Pancreas (tissue), 10 donors: ENCODE data around the gene LAMA2. TPM values are rescaled to one million over a fixed set of nuclear protein-coding genes. Genes with fewer than 3 reads are reported as not detected.

Source experiments
- ATAC-seq, 4 donors: fragments of 200-7000 bp; cut with Tn5 transposase; one replicate each; pipeline versions ENCODE4 v1.8.0 to v1.9.1; 2020; ENCODE audit warnings: mild to moderate bottlenecking in 4 of 4, moderate library complexity in 4 of 4
- DNase-seq, 6 donors: peaks; one replicate each; pipeline ENCODE4 v3.0.0-alpha.2; 2020
- FAIRE-seq: peaks from 2 replicates; lab custom pipeline; 2012; peaks lifted over from hg19 to GRCh38; lab: Jason Lieb, UNC
- H3K27ac ChIP-seq, 4 donors: fragments of 200-600 bp; sonication (generic); 1 replicate in 3 of 4; 2 replicates in 1 of 4; pipeline versions ENCODE4 v1.5.0 to v1.8.0; 2020
- H3K27me3 ChIP-seq, 4 donors: fragments of 200-600 bp; one replicate each; pipeline ENCODE4 v1.8.0; 2021
- H3K36me3 ChIP-seq, 3 donors: fragments of 200-600 bp; sonication (generic) in 1 of 3; one replicate each; pipeline versions ENCODE4 v1.5.0 to v1.8.0; 2020 to 2021
- H3K4me1 ChIP-seq, 3 donors: fragments of 200-600 bp; one replicate each; pipeline ENCODE4 v1.8.0; 2021
- H3K4me3 ChIP-seq, 4 donors: fragments of 200-600 bp; sonication (generic) in 2 of 4; one replicate each; pipeline versions ENCODE4 v1.5.0 to v1.8.0; 2020 to 2021
- H3K9me3 ChIP-seq, 4 donors: fragments of 200-600 bp; one replicate each; pipeline ENCODE4 v1.8.0; 2021
- WGBS, 2 donors: extraction: QIAGEN DNeasy Blood & Tissue Kit; methylation state at CpG; one replicate each; pipeline ENCODE4 v1.1.7; 2013; 5-methylcytosine and 5-hydroxymethylcytosine counted together
- intact Hi-C, 3 donors: fragments of 100-400 bp; cut with DNase I; formaldehyde crosslinking; loops; one replicate each; pipeline versions ENCODE4 v1.11.1 to v1.14.2; 2022
- polyA plus RNA-seq, 2 donors: library from polyadenylated mRNA; stranded (reverse); fragments of 200-250 nt; gene quantifications; one replicate each; pipeline ENCODE4 v1.2.3, GENCODE V29; 2013
- total RNA-seq, 6 donors: library from RNA; stranded (reverse); fragmentation: NEBNext Ultra II Directional in 4 of 6; extraction: Animal tissue kit (Norgen Biotek cat#: 25700) in 4 of 6; gene quantifications; one replicate each; pipeline versions ENCODE4 v1.2.1 to v1.2.4, GENCODE V29; 2021 to 2023
- TF ChIP-seq, protein P1 (sequence below), 4 donors: fragments of 200-600 bp; sonication (generic) in 3 of 4; IDR thresholded peaks; one replicate each; pipeline versions ENCODE4 v1.5.0 to v1.8.0; 2021; ENCODE audit warnings: antibody characterized with exemption in 4 of 4
- donor health status: healthy with polysubstance abuse.
- donor health status: DM: no; HTN: no; CAD: no; lungs with moderate emphysema.
- donor health status: DM: no; HTN: no; CAD: no.
- donor health status: control.
- donor health status: control.
- donor health status: Bipolar disorder and iron deficiency.
- donor health status: DM: yes; HTN: yes; CAD: no.
- donor health status: DM: no; HTN: no; CAD: no.
- donor health status: DM: no; HTN: no; CAD: no.
- donor health status: DM: yes; HTN: yes; CAD: no.

The LAMA2 gene
- total and polyA plus RNA-seq, 8 donors: 1.2 to 26.2 (median 6.2) TPM

DNA sequence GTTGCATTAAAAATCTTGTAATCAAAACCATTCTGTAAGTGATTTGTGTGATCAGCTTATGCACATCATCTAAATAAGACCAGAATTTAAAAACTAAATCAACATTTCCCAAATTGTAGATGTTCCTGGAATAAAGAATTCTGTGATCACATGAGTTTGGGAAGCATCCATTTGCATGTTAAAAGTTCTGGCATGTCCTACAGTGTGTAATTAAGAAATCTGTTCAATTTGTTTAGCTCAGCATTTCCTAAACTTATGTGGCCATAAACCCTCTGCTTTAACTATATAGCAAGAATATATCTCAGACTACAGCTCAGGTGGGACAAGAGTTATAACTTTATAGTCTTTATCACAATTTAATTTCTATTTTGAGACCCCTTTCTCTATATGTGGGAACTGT lies 399.1 kb downstream of the LAMA2 start:
- intact Hi-C loops: no loop called here
- Histone ChIP-seq H3K4me3 (no peak overlapping the region), H3K36me3 (no peaks in the 10 kb centered on the region), H3K9me3 (no peaks in the 10 kb centered on the region), H3K4me1 (no peaks in the 10 kb centered on the region), H3K27me3 (no peaks in the 10 kb centered on the region), H3K27ac (no peak overlapping the region)
- TF ChIP-seq, protein P1, sequence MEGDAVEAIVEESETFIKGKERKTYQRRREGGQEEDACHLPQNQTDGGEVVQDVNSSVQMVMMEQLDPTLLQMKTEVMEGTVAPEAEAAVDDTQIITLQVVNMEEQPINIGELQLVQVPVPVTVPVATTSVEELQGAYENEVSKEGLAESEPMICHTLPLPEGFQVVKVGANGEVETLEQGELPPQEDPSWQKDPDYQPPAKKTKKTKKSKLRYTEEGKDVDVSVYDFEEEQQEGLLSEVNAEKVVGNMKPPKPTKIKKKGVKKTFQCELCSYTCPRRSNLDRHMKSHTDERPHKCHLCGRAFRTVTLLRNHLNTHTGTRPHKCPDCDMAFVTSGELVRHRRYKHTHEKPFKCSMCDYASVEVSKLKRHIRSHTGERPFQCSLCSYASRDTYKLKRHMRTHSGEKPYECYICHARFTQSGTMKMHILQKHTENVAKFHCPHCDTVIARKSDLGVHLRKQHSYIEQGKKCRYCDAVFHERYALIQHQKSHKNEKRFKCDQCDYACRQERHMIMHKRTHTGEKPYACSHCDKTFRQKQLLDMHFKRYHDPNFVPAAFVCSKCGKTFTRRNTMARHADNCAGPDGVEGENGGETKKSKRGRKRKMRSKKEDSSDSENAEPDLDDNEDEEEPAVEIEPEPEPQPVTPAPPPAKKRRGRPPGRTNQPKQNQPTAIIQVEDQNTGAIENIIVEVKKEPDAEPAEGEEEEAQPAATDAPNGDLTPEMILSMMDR (IDR thresholded peaks at IDR 0.05): no peak
- no peak for FAIRE-seq
- no peak for DNase-seq
- ATAC-seq: no peak

DNA sequence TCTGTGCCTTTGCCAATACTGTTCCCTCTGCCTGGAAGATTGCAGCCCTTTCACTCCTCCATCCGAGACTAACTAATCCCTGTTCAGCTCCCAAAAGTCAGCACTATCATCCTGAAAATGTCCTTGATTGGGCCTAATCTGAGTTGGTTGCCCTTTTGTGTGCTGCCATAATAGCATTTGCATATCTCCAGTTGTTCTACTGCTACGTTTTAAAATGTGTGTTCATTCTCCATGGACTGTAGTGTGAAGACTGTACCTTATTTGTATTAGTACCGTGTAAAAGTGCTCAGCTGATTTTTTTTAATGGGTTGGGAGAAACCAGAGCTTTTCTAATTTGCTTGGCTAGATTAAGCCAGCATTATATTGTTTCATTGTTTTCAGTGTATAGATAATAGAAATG lies 401.3 kb downstream of the LAMA2 start:
- no peak for DNase-seq
- Histone ChIP-seq H3K9me3 (no peaks in the 10 kb centered on the region), H3K36me3 (no peaks in the 10 kb centered on the region), H3K4me1 (no peaks in the 10 kb centered on the region), H3K27me3 (no peaks in the 10 kb centered on the region), H3K4me3 (no peak overlapping the region), H3K27ac (no peak overlapping the region)
- TF ChIP-seq, protein P1 (IDR thresholded peaks at IDR 0.05): no peak
- 54 to 56% methylated on average over 3 of the region's 3 CpGs for WGBS, 2 donors
- intact Hi-C loops: no loop called here
- FAIRE-seq: no peak
- no peak for ATAC-seq

DNA sequence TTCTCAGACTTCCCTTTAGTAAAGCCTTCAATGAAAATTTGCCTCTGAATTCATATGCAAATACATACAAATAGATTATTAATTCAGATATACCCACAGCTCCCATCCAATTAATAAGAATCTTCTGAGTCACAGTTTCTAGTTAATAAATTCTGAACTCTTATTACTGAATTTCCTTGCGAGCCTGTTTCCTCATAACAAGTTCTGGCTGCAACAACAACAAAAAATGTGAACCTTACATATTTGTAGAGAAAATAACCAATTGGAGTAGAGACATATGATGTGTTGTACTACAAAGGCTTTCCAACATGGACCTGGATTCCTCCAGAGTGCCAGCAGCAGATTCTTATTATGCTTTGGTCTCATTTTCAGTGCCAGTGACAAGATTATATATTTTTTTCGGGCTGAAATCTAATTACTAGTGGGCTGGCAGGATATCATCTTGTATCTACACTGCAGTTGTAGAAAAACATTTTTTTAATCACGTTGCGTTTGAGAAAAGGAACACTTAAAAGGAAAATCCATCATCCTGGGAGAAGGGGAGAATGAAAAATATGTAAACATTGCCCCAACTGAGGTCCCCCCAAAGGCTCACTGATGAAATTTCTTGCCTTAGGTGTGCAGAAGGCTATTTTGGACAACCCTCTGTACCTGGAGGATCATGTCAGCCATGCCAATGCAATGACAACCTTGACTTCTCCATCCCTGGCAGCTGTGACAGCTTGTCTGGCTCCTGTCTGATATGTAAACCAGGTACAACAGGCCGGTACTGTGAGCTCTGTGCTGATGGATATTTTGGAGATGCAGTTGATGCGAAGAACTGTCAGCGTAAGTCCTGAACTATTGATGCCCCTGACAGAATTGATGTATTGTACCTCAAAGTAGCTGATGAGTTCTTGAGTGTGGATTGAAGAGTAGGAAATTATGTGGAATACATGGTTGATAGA lies 404.6 kb downstream of the LAMA2 start:
- no peaks in the 10 kb centered on the region for H3K4me1 ChIP-seq
- intact Hi-C loops: no loop called here
- H3K9me3 ChIP-seq: no peaks in the 10 kb centered on the region
- peaks cover 0 to 3% (median 0%) of the 10 kb centered on the region in 4 donors for H3K27me3 ChIP-seq
- ATAC-seq: no peak
- no peak for DNase-seq
- H3K27ac ChIP-seq: no peak overlapping the region
- no peak for FAIRE-seq
- no peaks in the 10 kb centered on the region for H3K36me3 ChIP-seq
- TF ChIP-seq, protein P1 (IDR thresholded peaks at IDR 0.05): no peak
- H3K4me3 ChIP-seq: no peak overlapping the region
- 44 to 49% methylated on average over 7 of the region's 7 CpGs for WGBS, 2 donors

DNA sequence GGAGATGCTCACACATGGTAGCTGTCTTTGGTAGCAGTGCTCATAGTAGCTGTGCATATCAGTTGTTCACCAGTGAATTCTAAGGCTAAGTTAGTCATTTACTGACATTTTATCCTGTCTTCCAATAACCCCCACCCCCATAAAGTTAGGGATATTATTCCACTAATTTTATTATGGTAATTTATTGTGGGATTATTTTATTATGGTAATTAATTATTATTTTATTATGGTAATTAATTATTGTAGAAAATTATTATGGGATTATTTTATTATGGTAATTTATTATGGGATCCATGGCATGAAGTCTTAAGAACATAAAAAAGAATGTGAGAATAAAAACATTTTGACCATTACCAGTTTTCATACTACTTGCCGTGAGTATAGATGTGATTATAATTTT lies 406.5 kb downstream of the LAMA2 start:
- peaks cover 0 to 3% (median 0%) of the 10 kb centered on the region in 4 donors for H3K27me3 ChIP-seq

More for the DNA sequence above, 406.5 kb downstream of the LAMA2 start:
- 93 to 95% methylated on average over 1 of the region's 1 CpG for WGBS, 2 donors
- FAIRE-seq: no peak
- H3K4me3 ChIP-seq: no peak overlapping the region
- no peak for ATAC-seq
- no peak for DNase-seq
- no peak overlapping the region for H3K27ac ChIP-seq
- TF ChIP-seq, protein P1 (IDR thresholded peaks at IDR 0.05): no peak
- intact Hi-C loops: no loop called here
- no peaks in the 10 kb centered on the region for H3K4me1 ChIP-seq
- H3K9me3 ChIP-seq: no peaks in the 10 kb centered on the region
- H3K36me3 ChIP-seq: no peaks in the 10 kb centered on the region
